Measurements from ENCODE around the gene MYOG. TPM values are rescaled to one million over a fixed set of nuclear protein-coding genes. Genes with fewer than 3 reads are reported as not detected.
A peak's percentile ranks its signal among the peaks of the same experiment; 100 is the strongest.

The MYOG gene
- total and polyA plus RNA-seq, 2 experiments from 2014 or later: not detected

GRCh38 chr1:203128431-203128715 is 42.6 kb upstream of the MYOG start:
- Histone ChIP-seq H3K27ac (ENCODE audit: low read depth) (no peak overlapping the region), H4K20me1 (replicated peaks; ENCODE audit: insufficient read depth) (no peaks in the 10 kb centered on the region), H3K4me2 (peak overlapping the region; percentile 98), H2AFZ (peak overlapping the region; percentile 99), H3F3A (replicated peaks; ENCODE audit: low read depth) (0 out of 2 replicates have a peak, but pooled peaks cover 3% of the 10 kb centered on the region), H3K79me2 (replicated peaks; ENCODE audit: insufficient read depth) (no peaks in the 10 kb centered on the region), H3K36me3 (ENCODE audit: insufficient read depth) (no peaks in the 10 kb centered on the region), H3K4me3 (peak overlapping the region; percentile 83), H3K4me1 (ENCODE audit: insufficient read depth) (peaks cover 15% of the 10 kb centered on the region), H3K27me3 (ENCODE audit: insufficient read depth) (peaks cover 35% of the 10 kb centered on the region), H3K9me2 (ENCODE audit: insufficient read depth) (no peaks in the 10 kb centered on the region)
- Mint-ChIP-seq H3K9me3 (no peaks in the 10 kb centered on the region), H3K27ac (no peak overlapping the region), H3K27me3 (ENCODE audit: insufficient read depth, low read depth, poor library complexity) (peaks cover 38% of the 10 kb centered on the region), H3K4me1 (peaks cover 34% of the 10 kb centered on the region), H3K36me3 (ENCODE audit: low read depth) (no peaks in the 10 kb centered on the region), H3K4me3 (peak overlapping the region; percentile 79)
- DNase-seq (ENCODE audit: low spot score): no peak
- TF ChIP-seq CTCF (conservative IDR thresholded peaks at IDR 0.05; ENCODE audit: low read depth in 2 of 2) (0 out of 4 replicates have a peak, but pooled peaks have one; percentile 7 to 15), REST (IDR thresholded peaks at IDR 0.05; ENCODE audit: unreplicated experiment) (no peak)
- no peak for ATAC-seq

- ATAC-seq (peak; percentile 92), DNase-seq (ENCODE audit: low spot score) (peak; percentile 94)
- no peak for TF ChIP-seq JUNB (IDR thresholded peaks at IDR 0.05; ENCODE audit: unreplicated experiment)
- TF ChIP-seq NANOG (IDR thresholded peaks at IDR 0.05; ENCODE audit: borderline replicate concordance): no peak
- no peak; a peak in 1 of 4 replicates for TF ChIP-seq CTCF (conservative IDR thresholded peaks at IDR 0.05; ENCODE audit: low read depth in 2 of 2)
- peak; percentile 14 for TF ChIP-seq EZH2 (IDR thresholded peaks at IDR 0.05; ENCODE audit: low read depth, unreplicated experiment)
- no peaks in the 10 kb centered on the region for H3K36me3 Mint-ChIP-seq (ENCODE audit: low read depth)
- no peaks in the 10 kb centered on the region for H3K79me2 ChIP-seq (replicated peaks; ENCODE audit: insufficient read depth)
- H2AFZ ChIP-seq: peak within 1 kb of the TSS; percentile 99
- no peaks in the 10 kb centered on the region for H3K36me3 ChIP-seq (ENCODE audit: insufficient read depth)
- H3K27ac ChIP-seq (ENCODE audit: low read depth): no peak within 1 kb of the TSS
- H4K20me1 ChIP-seq (replicated peaks; ENCODE audit: insufficient read depth): no peaks in the 10 kb centered on the region
- H3K4me1 ChIP-seq (ENCODE audit: insufficient read depth): peaks cover 15% of the 10 kb centered on the region
- peaks cover 38% of the 10 kb centered on the region for H3K27me3 Mint-ChIP-seq (ENCODE audit: insufficient read depth, low read depth, poor library complexity)
- H3K9me2 ChIP-seq (ENCODE audit: insufficient read depth): no peaks in the 10 kb centered on the region
- peak within 1 kb of the TSS; percentile 83 for H3K4me3 ChIP-seq
- H3K4me3 Mint-ChIP-seq: peak within 1 kb of the TSS; percentile 79
- 0 out of 2 replicates have a peak, but pooled peaks cover 3% of the 10 kb centered on the region for H3F3A ChIP-seq (replicated peaks; ENCODE audit: low read depth)
- no peaks in the 10 kb centered on the region for H3K9me3 Mint-ChIP-seq
- peaks cover 34% of the 10 kb centered on the region for H3K4me1 Mint-ChIP-seq
- peaks cover 35% of the 10 kb centered on the region for H3K27me3 ChIP-seq (ENCODE audit: insufficient read depth)
- no peak within 1 kb of the TSS for H3K27ac Mint-ChIP-seq
- peak within 1 kb of the TSS; percentile 98 for H3K4me2 ChIP-seq
Measured at GRCh38 chr1:203127666-203128430, 42.0 kb upstream of the MYOG start, which contains the start of gene ADORA1. Gene ADORA1 (plus strand): TSS chr1:203127726. CDS start chr1:203128842, 1,116 bp downstream.
